Activated naive CD8-positive, alpha-beta T cell treated with anti-CD3 and anti-CD28 coated beads for 36 hours (primary cell): ENCODE measurements around the gene AFF2. TPM values are rescaled to one million over a fixed set of nuclear protein-coding genes. Genes with fewer than 3 reads are reported as not detected.

Source experiments
- DNase-seq: peaks from one replicate; pipeline ENCODE4 v3.0.0; 2021
- H3K27ac Mint-ChIP-seq: one replicate; pipeline ENCODE4 v1.8.0; 2022; ENCODE audit warnings: mild to moderate bottlenecking, moderate library complexity, mixed read lengths
- H3K27me3 Mint-ChIP-seq: one replicate; pipeline ENCODE4 v1.8.0; 2022; ENCODE audit warnings: mild to moderate bottlenecking, mixed read lengths
- H3K36me3 Mint-ChIP-seq: one replicate; pipeline ENCODE4 v1.8.0; 2021; ENCODE audit warnings: mild to moderate bottlenecking, mixed read lengths
- H3K4me1 Mint-ChIP-seq: one replicate; pipeline ENCODE4 v1.8.0; 2021; ENCODE audit warnings: mixed read lengths
- H3K4me3 Mint-ChIP-seq: one replicate; pipeline ENCODE4 v1.8.0; 2022; ENCODE audit warnings: mild to moderate bottlenecking, moderate library complexity, mixed read lengths
- H3K9me3 Mint-ChIP-seq: one replicate; pipeline ENCODE4 v1.8.0; 2022; ENCODE audit warnings: mixed read lengths
- total RNA-seq, 2 experiments: library from RNA; stranded (reverse); gene quantifications; one replicate each; pipeline ENCODE4 v1.2.3, GENCODE V29; 2021

Gene AFF2
- total RNA-seq, result 1 to 10 TPM; 1.4 to 1.7 TPM

GRCh38 chrX:148500423-148501385 lies at the start of gene AFF2:
Gene AFF2 (plus strand): TSS chrX:148500617. CDS start chrX:148501098, 481 bp downstream.
- H3K9me3 Mint-ChIP-seq, result no peaks in the 10 kb centered on the region
- H3K36me3 Mint-ChIP-seq, result no peaks in the 10 kb centered on the region
- peaks cover 15% of the 10 kb centered on the region for H3K4me1 Mint-ChIP-seq
- peak within 1 kb of the TSS; percentile 79 for H3K4me3 Mint-ChIP-seq
- DNase-seq, result peak; percentile 50
- H3K27me3 Mint-ChIP-seq, result peaks cover 8% of the 10 kb centered on the region
- no peak within 1 kb of the TSS for H3K27ac Mint-ChIP-seq

GRCh38 chrX:148457279-148457678 lies 43.1 kb upstream of the AFF2 start:
- H3K27ac Mint-ChIP-seq, result no peak overlapping the region
- H3K36me3 Mint-ChIP-seq, result no peaks in the 10 kb centered on the region
- H3K4me3 Mint-ChIP-seq, result no peak overlapping the region
- no peak for DNase-seq
- H3K27me3 Mint-ChIP-seq, result no peaks in the 10 kb centered on the region
- no peaks in the 10 kb centered on the region for H3K4me1 Mint-ChIP-seq
- no peaks in the 10 kb centered on the region for H3K9me3 Mint-ChIP-seq

DNA sequence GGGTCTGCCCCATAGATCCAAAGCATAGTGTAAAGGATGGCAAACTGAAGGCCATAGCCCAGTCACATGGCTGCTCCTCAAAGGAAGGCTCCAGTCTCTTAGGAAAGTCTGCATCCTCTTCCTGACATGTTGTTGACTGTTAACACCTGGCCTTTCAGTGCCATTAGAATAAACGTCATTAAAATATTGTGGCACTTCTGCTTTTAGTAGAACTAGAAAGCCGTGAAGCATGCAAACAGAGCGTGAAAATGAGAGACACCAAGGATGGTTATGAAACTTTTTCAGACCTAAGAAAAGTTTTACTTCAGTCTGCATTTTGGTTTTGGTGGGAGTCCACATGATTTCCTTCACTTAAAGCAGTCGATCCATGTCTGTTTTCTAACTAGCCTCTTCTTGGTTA lies 41.1 kb upstream of the AFF2 start:
- Mint-ChIP-seq H3K9me3 (no peaks in the 10 kb centered on the region), H3K27me3 (no peaks in the 10 kb centered on the region), H3K27ac (no peak overlapping the region), H3K36me3 (no peaks in the 10 kb centered on the region), H3K4me3 (no peak overlapping the region), H3K4me1 (peaks cover 2% of the 10 kb centered on the region)
- DNase-seq, result no peak

DNA sequence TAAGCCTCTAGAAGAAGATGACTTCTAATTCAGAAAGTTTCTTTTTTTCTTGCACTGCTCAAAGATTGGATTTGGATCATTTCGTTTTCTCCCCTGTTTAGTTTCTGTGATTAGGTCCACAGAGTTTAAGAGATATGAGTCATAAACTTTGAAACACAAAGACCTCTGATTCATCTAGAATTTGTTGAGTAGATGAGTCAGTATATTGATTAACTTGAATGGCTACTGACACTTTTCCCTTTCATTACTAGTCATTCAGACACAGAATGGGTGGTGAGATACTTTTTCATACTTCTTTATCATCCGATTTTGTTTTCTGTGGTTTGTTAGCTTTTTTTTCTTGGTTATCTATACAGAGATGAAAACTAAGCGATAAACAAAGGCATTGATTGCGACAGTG lies 34.1 kb upstream of the AFF2 start:
- Mint-ChIP-seq H3K9me3 (no peaks in the 10 kb centered on the region), H3K4me3 (no peak overlapping the region), H3K27me3 (no peaks in the 10 kb centered on the region), H3K27ac (peak overlapping the region; percentile 34), H3K36me3 (peaks cover 4% of the 10 kb centered on the region), H3K4me1 (peaks cover 15% of the 10 kb centered on the region)
- no peak for DNase-seq

DNA sequence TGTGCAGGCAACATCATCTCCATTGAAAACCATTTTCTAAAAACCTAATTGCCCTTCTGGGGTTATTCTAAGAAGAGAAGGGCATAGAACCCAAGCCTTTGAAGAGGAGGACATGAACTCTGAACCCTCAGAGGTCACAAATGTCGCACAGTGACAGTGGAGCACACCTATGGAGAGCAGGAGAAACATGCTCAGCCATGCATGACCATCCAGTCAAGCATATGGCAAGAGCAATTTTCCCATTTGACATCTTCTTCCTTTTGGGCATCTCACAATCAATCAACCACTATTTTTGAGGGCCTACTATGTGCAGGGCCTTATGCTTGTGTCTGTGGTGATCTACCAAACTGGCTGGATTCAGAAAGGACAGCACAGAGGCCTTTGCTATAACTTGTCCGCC lies 30.1 kb upstream of the AFF2 start:
- H3K27ac Mint-ChIP-seq, result no peak overlapping the region
- no peak overlapping the region for H3K4me3 Mint-ChIP-seq
- H3K36me3 Mint-ChIP-seq, result peaks cover 4% of the 10 kb centered on the region
- DNase-seq, result no peak
- no peaks in the 10 kb centered on the region for H3K27me3 Mint-ChIP-seq
- no peaks in the 10 kb centered on the region for H3K9me3 Mint-ChIP-seq
- H3K4me1 Mint-ChIP-seq, result peaks cover 13% of the 10 kb centered on the region

- Mint-ChIP-seq H3K9me3 (no peaks in the 10 kb centered on the region), H3K4me3 (no peak overlapping the region), H3K27me3 (no peaks in the 10 kb centered on the region), H3K4me1 (peaks cover 4% of the 10 kb centered on the region), H3K36me3 (no peaks in the 10 kb centered on the region), H3K27ac (no peak overlapping the region)
- DNase-seq, result no peak
Observed at GRCh38 chrX:148474030-148474429, 26.4 kb upstream of the AFF2 start.

- Mint-ChIP-seq H3K9me3 (no peaks in the 10 kb centered on the region), H3K27me3 (no peaks in the 10 kb centered on the region), H3K27ac (no peak overlapping the region), H3K36me3 (no peaks in the 10 kb centered on the region), H3K4me1 (peaks cover 5% of the 10 kb centered on the region), H3K4me3 (no peak overlapping the region)
- no peak for DNase-seq
Observed at GRCh38 chrX:148492057-148492456, 8.4 kb upstream of the AFF2 start.

DNA sequence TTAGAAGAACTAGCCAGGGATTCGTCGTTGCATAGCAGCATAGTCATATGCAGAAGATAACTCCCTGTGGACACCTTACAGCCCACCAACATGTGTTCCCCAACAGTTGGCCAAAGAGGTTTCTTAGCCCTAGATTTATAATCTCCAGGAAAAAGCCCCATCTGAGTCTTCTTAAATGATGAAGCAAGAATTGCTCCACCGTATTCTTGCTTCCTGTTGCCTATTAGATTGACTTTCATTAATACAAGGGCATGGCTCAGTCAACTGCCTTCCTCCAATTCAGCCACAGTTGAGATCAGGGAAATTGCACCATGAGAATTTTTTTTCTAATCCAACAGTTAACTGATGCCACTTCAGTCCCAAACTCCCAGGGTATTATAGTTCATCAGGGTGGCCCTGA lies 5.2 kb upstream of the AFF2 start:
- Mint-ChIP-seq H3K27me3 (no peaks in the 10 kb centered on the region), H3K36me3 (no peaks in the 10 kb centered on the region), H3K27ac (no peak overlapping the region), H3K4me3 (no peak overlapping the region), H3K9me3 (no peaks in the 10 kb centered on the region), H3K4me1 (peaks cover 20% of the 10 kb centered on the region)
- DNase-seq, result no peak

DNA sequence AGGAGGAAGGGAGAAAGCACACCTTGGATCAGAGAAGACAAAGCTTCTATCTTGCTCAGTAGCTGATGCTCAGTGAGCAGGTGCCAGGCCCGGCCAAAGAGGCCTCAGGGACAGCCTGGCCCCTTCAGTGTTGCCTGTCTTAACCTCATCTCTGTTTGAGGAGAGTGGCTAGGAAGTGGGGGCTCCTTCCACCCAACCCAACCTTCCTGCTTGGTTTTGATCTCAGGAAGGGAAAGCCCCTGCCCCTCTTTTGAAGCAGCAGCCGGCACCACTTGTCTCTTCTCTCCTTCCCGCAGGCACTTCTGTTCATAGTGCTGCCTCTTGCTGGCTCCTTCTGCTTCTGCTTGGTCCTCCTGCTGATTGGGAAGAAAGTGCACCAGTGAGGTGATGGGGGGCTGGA lies 2.4 kb upstream of the AFF2 start:
- Mint-ChIP-seq H3K27ac (no peak overlapping the region), H3K4me3 (no peak overlapping the region), H3K27me3 (peaks cover 3% of the 10 kb centered on the region), H3K9me3 (no peaks in the 10 kb centered on the region), H3K4me1 (peaks cover 15% of the 10 kb centered on the region), H3K36me3 (no peaks in the 10 kb centered on the region)
- no peak for DNase-seq

GRCh38 chrX:148499638-148500422 lies 587 bp upstream of the AFF2 start:
- Mint-ChIP-seq H3K9me3 (no peaks in the 10 kb centered on the region), H3K4me1 (peaks cover 15% of the 10 kb centered on the region), H3K36me3 (no peaks in the 10 kb centered on the region), H3K27me3 (peaks cover 8% of the 10 kb centered on the region), H3K27ac (no peak overlapping the region), H3K4me3 (no peak overlapping the region)
- no peak for DNase-seq

- peak overlapping the region; percentile 58 for H3K27ac Mint-ChIP-seq
- H3K4me3 Mint-ChIP-seq, result peak overlapping the region; percentile 79
- no peaks in the 10 kb centered on the region for H3K36me3 Mint-ChIP-seq
- H3K4me1 Mint-ChIP-seq, result peaks cover 15% of the 10 kb centered on the region
- peaks cover 8% of the 10 kb centered on the region for H3K27me3 Mint-ChIP-seq
- no peaks in the 10 kb centered on the region for H3K9me3 Mint-ChIP-seq
- DNase-seq, result peak; percentile 16
Observed at GRCh38 chrX:148501386-148502066, 1.1 kb downstream of the AFF2 start.

- H3K27ac Mint-ChIP-seq, result no peak overlapping the region
- DNase-seq, result no peak
- H3K9me3 Mint-ChIP-seq, result no peaks in the 10 kb centered on the region
- H3K27me3 Mint-ChIP-seq, result peaks cover 8% of the 10 kb centered on the region
- no peaks in the 10 kb centered on the region for H3K4me1 Mint-ChIP-seq
- H3K4me3 Mint-ChIP-seq, result no peak overlapping the region
- H3K36me3 Mint-ChIP-seq, result no peaks in the 10 kb centered on the region
Observed at GRCh38 chrX:148504506-148504905, 4.1 kb downstream of the AFF2 start.

- no peak overlapping the region for H3K4me3 Mint-ChIP-seq
- H3K9me3 Mint-ChIP-seq, result no peaks in the 10 kb centered on the region
- H3K27me3 Mint-ChIP-seq, result peaks cover 8% of the 10 kb centered on the region
- no peaks in the 10 kb centered on the region for H3K4me1 Mint-ChIP-seq
- H3K36me3 Mint-ChIP-seq, result no peaks in the 10 kb centered on the region
- no peak overlapping the region for H3K27ac Mint-ChIP-seq
- DNase-seq, result no peak
Observed at GRCh38 chrX:148507418-148507817, 7.0 kb downstream of the AFF2 start.

GRCh38 chrX:148512453-148512852 lies 12.0 kb downstream of the AFF2 start:
- Mint-ChIP-seq H3K4me3 (no peak overlapping the region), H3K36me3 (no peaks in the 10 kb centered on the region), H3K27me3 (no peaks in the 10 kb centered on the region), H3K9me3 (no peaks in the 10 kb centered on the region), H3K4me1 (no peaks in the 10 kb centered on the region), H3K27ac (no peak overlapping the region)
- no peak for DNase-seq

DNA sequence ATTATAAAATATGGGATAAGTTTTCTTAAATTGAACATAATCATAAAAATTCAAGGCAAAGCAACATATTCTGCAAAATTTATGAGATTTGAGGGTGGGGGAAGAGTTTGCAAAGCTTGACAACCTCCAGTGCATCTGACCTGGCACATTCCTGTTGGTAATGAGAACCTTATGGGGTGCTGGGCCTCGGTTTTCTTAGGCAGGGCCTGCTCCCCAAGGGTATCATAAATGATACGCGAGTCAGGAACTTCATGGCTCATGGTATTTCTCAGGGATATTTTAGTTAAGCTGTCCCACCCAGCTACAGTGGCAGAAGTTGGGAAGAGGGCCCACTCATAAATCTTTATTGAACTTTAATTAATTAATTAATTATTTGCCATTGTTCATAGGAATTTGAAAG lies 13.2 kb downstream of the AFF2 start:
- no peak overlapping the region for H3K27ac Mint-ChIP-seq
- H3K4me3 Mint-ChIP-seq, result no peak overlapping the region
- no peak for DNase-seq
- no peaks in the 10 kb centered on the region for H3K9me3 Mint-ChIP-seq
- no peaks in the 10 kb centered on the region for H3K27me3 Mint-ChIP-seq
- H3K36me3 Mint-ChIP-seq, result no peaks in the 10 kb centered on the region
- no peaks in the 10 kb centered on the region for H3K4me1 Mint-ChIP-seq
